OCI-LY7 (cell line): ENCODE measurements around the gene ROR2. TPM values are rescaled to one million over a fixed set of nuclear protein-coding genes. Genes with fewer than 3 reads are reported as not detected.

Experiments
- BruUV-seq: library from RNA; stranded (reverse); fragments of 400-500 nt; replicated peaks from 2 replicates; lab custom pipeline; 2021; lab: Mats Ljungman, UMichigan
- CTCF ChIA-PET: fragments of 300-600 bp; sonication (Branson Sonifier 250); formaldehyde crosslinking; loops from one replicate; lab custom pipeline; 2022; ENCODE audit warnings: antibody characterized with exemption; ENCODE audit not compliant: unreplicated experiment; lab: Charles Lee
- POLR2A ChIA-PET: fragments of 300-600 bp; sonication (Branson Sonifier 250); formaldehyde crosslinking; loops from one replicate; lab custom pipeline; 2022; ENCODE audit warnings: antibody characterized with exemption; lab: Charles Lee
- DNase-seq: peaks from one replicate; pipeline ENCODE4 v3.0.0-alpha.2; 2015; ENCODE audit warnings: low spot score
- H2AFZ ChIP-seq: fragments of 200-600 bp; sonication (generic), shearing (Covaris generic); 2 replicates; pipeline ENCODE4 v1.6.1; 2014; ENCODE audit warnings: mild to moderate bottlenecking, antibody characterized with exemption, low read length, moderate library complexity
- H3K27ac ChIP-seq: fragments of 200-600 bp; sonication (generic); 2 replicates; pipeline ENCODE4 v1.5.1; 2014; ENCODE audit warnings: mixed run types, low read depth, mild to moderate bottlenecking, moderate library complexity, low read length, inconsistent platforms; ENCODE audit not compliant: poor library complexity, severe bottlenecking
- H3K36me3 ChIP-seq: fragments of 200-600 bp; sonication (generic); 2 replicates; pipeline ENCODE4 v1.6.1; 2014; ENCODE audit warnings: mild to moderate bottlenecking, antibody characterized with exemption, low read length, moderate library complexity, mixed read lengths; ENCODE audit not compliant: insufficient read depth
- H3K4me1 ChIP-seq: fragments of 200-600 bp; sonication (generic); 2 replicates; pipeline ENCODE4 v1.5.1; 2014; ENCODE audit warnings: mild to moderate bottlenecking, low read length; ENCODE audit not compliant: insufficient read depth, poor library complexity, severe bottlenecking
- H3K4me2 ChIP-seq: fragments of 200-600 bp; sonication (generic); 2 replicates; pipeline ENCODE4 v1.6.1; 2014; ENCODE audit warnings: mild to moderate bottlenecking, low read length
- H3K4me3 ChIP-seq: fragments of 200-600 bp; sonication (generic); 2 replicates; pipeline ENCODE4 v1.5.1; 2014; ENCODE audit warnings: mild to moderate bottlenecking, low read depth, low read length; ENCODE audit not compliant: poor library complexity, severe bottlenecking
- H3K79me2 ChIP-seq: fragments of 200-600 bp; sonication (generic); 2 replicates; pipeline ENCODE4 v1.6.1; 2016; ENCODE audit warnings: low read depth, mild to moderate bottlenecking, low read length, moderate library complexity, mixed read lengths; ENCODE audit not compliant: insufficient read depth
- H3K9me2 ChIP-seq: fragments of 200-600 bp; sonication (generic); 2 replicates; pipeline ENCODE4 v1.6.1; 2016; ENCODE audit warnings: mild to moderate bottlenecking, low read length, mixed read lengths; ENCODE audit not compliant: insufficient read depth
- H3K9me3 ChIP-seq: fragments of 200-600 bp; sonication (generic); 2 replicates; pipeline ENCODE4 v1.6.1; 2014; ENCODE audit warnings: mild to moderate bottlenecking, mixed run types, low read length, mixed read lengths
- H4K20me1 ChIP-seq: fragments of 200-600 bp; sonication (generic); 2 replicates; pipeline ENCODE4 v1.6.1; 2014; ENCODE audit warnings: mild to moderate bottlenecking, antibody characterized with exemption, low read length, moderate library complexity, mixed read lengths; ENCODE audit not compliant: insufficient read depth
- EZH2phosphoT487 ChIP-seq: fragments of 200-600 bp; sonication (generic); IDR thresholded peaks from 2 replicates; pipeline ENCODE4 v1.6.1; 2018; ENCODE audit warnings: low read depth, borderline replicate concordance, mild to moderate bottlenecking, mixed run types, antibody characterized with exemption, low read length, moderate library complexity, mixed read lengths
- intact Hi-C: fragments of 100-400 bp; cut with micrococcal nuclease; formaldehyde crosslinking; loops from one replicate; pipeline ENCODE4 v1.10.0; 2022; ENCODE audit not compliant: unreplicated experiment
- total RNA-seq, 2 experiments: library from RNA; depleted of rRNA in 1 of 2; stranded (reverse); fragments of >200 nt in 1 of 2; shearing (Covaris generic) in 1 of 2; gene quantifications; 2 replicates each; pipeline ENCODE4 v1.2.3, GENCODE V29; 2014 to 2022
- TF ChIP-seq, protein P1 (sequence below): fragments of 200-600 bp; sonication (generic); conservative IDR thresholded peaks from 2 replicates; pipeline ENCODE4 v1.5.1; 2014; ENCODE audit warnings: mild to moderate bottlenecking, antibody characterized with exemption, low read length, moderate library complexity, mixed read lengths

ROR2 gene
- total RNA-seq, 2 experiments from 2014 or later = 0.10 to 0.19 TPM

DNA sequence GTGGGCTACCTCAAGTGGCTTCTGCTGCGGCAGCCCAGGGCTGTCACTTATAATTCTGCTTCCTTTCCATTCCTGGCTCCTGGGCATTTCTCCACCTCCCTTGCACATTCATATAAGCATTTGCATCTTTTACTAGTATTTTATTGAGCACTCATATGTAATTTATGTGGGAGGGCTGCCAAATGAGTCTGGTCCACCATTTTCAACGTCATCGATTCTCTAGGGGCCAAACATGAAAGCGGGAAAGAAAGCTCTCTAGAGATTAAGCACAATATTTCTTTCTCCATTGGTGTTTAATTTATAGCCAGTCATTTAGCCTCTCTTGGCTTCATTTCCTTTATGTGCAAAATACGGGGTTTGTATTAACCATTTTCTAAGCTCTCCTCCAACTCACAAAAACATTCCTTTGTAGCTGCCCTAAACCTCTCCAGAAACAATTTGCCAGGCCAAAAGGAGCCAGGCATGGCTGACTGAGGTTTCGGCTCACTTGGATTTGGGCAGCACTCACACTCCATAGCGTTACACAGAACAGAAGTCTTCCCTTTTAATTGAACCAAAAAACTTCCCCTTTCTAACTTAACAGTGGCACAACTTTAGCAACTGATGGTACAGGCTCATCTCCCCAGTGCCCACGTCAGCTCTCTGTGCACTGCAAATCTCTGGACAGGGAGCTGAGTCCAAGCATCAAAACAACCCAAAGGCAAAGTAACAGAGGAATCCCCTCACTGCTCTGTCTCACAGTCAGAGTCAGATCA, 183.5 kb downstream of the ROR2 start:
- Histone ChIP-seq H3K27ac (no peak overlapping the region), H2AFZ (no peak overlapping the region), H3K9me3 (peaks cover 10% of the 10 kb centered on the region; the same call in 1 of the 2 replicates), H3K79me2 (no peaks in the 10 kb centered on the region), H3K4me3 (no peak overlapping the region), H3K36me3 (no peaks in the 10 kb centered on the region), H3K4me1 (no peaks in the 10 kb centered on the region), H3K9me2 (no peaks in the 10 kb centered on the region), H3K4me2 (no peak overlapping the region), H4K20me1 (no peaks in the 10 kb centered on the region)
- ChIA-PET CTCF (no interaction called here), POLR2A (interaction anchor here (0.7 kb wide), 1 partner anchor 20 kb away, joined by 3 read pairs; no protein-coding TSS in a partner anchor)
- DNase-seq = no peak
- no peak for TF ChIP-seq EZH2phosphoT487
- TF ChIP-seq, protein P1, sequence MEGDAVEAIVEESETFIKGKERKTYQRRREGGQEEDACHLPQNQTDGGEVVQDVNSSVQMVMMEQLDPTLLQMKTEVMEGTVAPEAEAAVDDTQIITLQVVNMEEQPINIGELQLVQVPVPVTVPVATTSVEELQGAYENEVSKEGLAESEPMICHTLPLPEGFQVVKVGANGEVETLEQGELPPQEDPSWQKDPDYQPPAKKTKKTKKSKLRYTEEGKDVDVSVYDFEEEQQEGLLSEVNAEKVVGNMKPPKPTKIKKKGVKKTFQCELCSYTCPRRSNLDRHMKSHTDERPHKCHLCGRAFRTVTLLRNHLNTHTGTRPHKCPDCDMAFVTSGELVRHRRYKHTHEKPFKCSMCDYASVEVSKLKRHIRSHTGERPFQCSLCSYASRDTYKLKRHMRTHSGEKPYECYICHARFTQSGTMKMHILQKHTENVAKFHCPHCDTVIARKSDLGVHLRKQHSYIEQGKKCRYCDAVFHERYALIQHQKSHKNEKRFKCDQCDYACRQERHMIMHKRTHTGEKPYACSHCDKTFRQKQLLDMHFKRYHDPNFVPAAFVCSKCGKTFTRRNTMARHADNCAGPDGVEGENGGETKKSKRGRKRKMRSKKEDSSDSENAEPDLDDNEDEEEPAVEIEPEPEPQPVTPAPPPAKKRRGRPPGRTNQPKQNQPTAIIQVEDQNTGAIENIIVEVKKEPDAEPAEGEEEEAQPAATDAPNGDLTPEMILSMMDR = no peak
- BruUV-seq = no TSS peak
- intact Hi-C loops = no loop called here

DNA sequence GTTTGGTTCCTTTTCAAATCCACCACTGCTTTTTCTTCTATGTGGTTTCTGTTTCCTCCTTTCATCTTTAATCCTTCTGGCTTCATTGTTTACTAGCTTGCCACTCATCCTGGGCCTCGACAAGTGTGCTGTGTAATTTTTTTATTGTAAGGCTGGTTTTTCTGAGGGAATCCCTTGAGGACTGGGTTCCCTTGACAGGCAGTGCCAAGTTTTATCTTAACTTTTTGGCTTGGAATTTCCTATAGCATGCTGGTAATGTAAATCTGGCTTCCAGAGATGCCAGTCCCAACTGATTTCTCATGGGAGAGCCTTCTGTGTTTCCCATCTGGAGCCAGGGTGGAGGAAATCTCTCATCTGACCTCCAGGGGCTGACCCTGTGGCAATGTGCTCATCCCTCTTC, 184.7 kb downstream of the ROR2 start:
- BruUV-seq = no TSS peak
- Histone ChIP-seq H4K20me1 (no peaks in the 10 kb centered on the region), H3K4me3 (no peak overlapping the region), H2AFZ (no peak overlapping the region), H3K9me2 (no peaks in the 10 kb centered on the region), H3K36me3 (no peaks in the 10 kb centered on the region), H3K4me1 (no peaks in the 10 kb centered on the region), H3K27ac (no peak overlapping the region), H3K9me3 (peaks cover 10% of the 10 kb centered on the region; the same call in 1 of the 2 replicates), H3K79me2 (no peaks in the 10 kb centered on the region), H3K4me2 (no peak overlapping the region)
- ChIA-PET POLR2A (no interaction called here), CTCF (no interaction called here)
- intact Hi-C loops = no loop called here
- no peak for DNase-seq
- TF ChIP-seq, protein P1 = no peak
- TF ChIP-seq EZH2phosphoT487 = no peak

DNA sequence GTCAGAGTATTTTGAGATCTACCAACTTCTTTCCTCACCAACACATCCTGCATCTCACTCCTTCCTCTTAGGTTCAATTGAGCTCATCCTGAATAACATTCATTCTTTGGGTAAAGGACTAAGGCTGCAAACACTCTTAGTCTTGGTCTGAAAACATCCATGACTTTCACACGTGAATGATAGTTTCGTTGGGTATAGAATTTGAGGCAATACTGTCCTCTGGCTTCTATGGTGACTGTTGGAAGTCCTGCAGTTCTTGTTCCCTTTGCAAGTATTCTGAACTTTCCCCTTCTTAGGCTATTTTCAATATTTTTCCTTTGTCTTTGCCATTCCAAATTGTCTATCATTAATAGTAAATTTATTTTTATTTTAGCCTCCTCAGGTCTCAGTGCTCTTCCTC, 185.4 kb downstream of the ROR2 start:
- ChIA-PET CTCF (no interaction called here), POLR2A (no interaction called here)
- Histone ChIP-seq H3K9me3 (peaks cover 10% of the 10 kb centered on the region; the same call in 1 of the 2 replicates), H2AFZ (no peak overlapping the region), H3K36me3 (no peaks in the 10 kb centered on the region), H3K4me3 (no peak overlapping the region), H3K4me1 (no peaks in the 10 kb centered on the region), H3K79me2 (no peaks in the 10 kb centered on the region), H4K20me1 (no peaks in the 10 kb centered on the region), H3K4me2 (no peak overlapping the region), H3K27ac (no peak overlapping the region), H3K9me2 (no peaks in the 10 kb centered on the region)
- TF ChIP-seq, protein P1 = no peak
- no peak for TF ChIP-seq EZH2phosphoT487
- no TSS peak for BruUV-seq
- no peak for DNase-seq
- intact Hi-C loops = no loop called here
